HG02763 (cell line): ENCODE measurements around the gene MYEOV.

Experiments used
- ATAC-seq: cut with Tn5 transposase; IDR thresholded peaks from one replicate; pipeline ENCODE4 v1.9.1; 2021; ENCODE audit warnings: mild to moderate bottlenecking, moderate library complexity; ENCODE audit not compliant: unreplicated experiment

Gene MYEOV

GRCh38 chr11:69293819-69294505 lies at the start of gene MYEOV:
MYEOV (plus strand) TSS chr11:69294155; CDS start chr11:69295355, 1,200 bp downstream.
- ATAC-seq: no peak

- no peak for ATAC-seq
Observed at GRCh38 chr11:69244266-69244665, 49.7 kb upstream of the MYEOV start.

- no peak for ATAC-seq
Observed at GRCh38 chr11:69245041-69245440, 48.9 kb upstream of the MYEOV start.

- ATAC-seq: no peak
Observed at GRCh38 chr11:69245491-69246345, 48.2 kb upstream of the MYEOV start.

GRCh38 chr11:69249311-69250185 lies 44.4 kb upstream of the MYEOV start:
- no peak for ATAC-seq

GRCh38 chr11:69250186-69251056 lies 43.5 kb upstream of the MYEOV start:
- ATAC-seq: no peak

- no peak for ATAC-seq
Observed at GRCh38 chr11:69251057-69251393, 42.9 kb upstream of the MYEOV start.

- ATAC-seq: no peak
Observed at GRCh38 chr11:69251639-69252489, 42.1 kb upstream of the MYEOV start.

- no peak for ATAC-seq
Observed at GRCh38 chr11:69252490-69252837, 41.5 kb upstream of the MYEOV start.

- ATAC-seq: no peak
Observed at GRCh38 chr11:69253028-69253427, 40.9 kb upstream of the MYEOV start.

- ATAC-seq: no peak
Observed at GRCh38 chr11:69257134-69257533, 36.8 kb upstream of the MYEOV start.

GRCh38 chr11:69257838-69258658 lies 35.9 kb upstream of the MYEOV start:
- ATAC-seq: no peak

- ATAC-seq: no peak
Observed at GRCh38 chr11:69259096-69259495, 34.9 kb upstream of the MYEOV start.

GRCh38 chr11:69260622-69261021 lies 33.3 kb upstream of the MYEOV start:
- ATAC-seq: no peak

- no peak for ATAC-seq
Observed at GRCh38 chr11:69261116-69261515, 32.8 kb upstream of the MYEOV start.

- no peak for ATAC-seq
Observed at GRCh38 chr11:69262918-69263735, 30.8 kb upstream of the MYEOV start.

- no peak for ATAC-seq
Observed at GRCh38 chr11:69263736-69264052, 30.3 kb upstream of the MYEOV start.

- no peak for ATAC-seq
Observed at GRCh38 chr11:69264486-69264885, 29.5 kb upstream of the MYEOV start.
